ENCODE measurements around the gene HIPK2. TPM values are rescaled to one million over a fixed set of nuclear protein-coding genes. Genes with fewer than 3 reads are reported as not detected.
"Not testable (repeated sequence)": the region's sequence is repeated elsewhere in the genome, so short reads cannot be mapped to it uniquely, and the experiment has no call there.

The HIPK2 gene
- total and polyA plus RNA-seq, 2 donors, result 8.5 to 9.8 TPM

- Histone ChIP-seq H3K4me3 (ENCODE audit: low read depth, low read length) (no peak overlapping the region), H3K36me3 (ENCODE audit: insufficient read depth) (no peaks in the 10 kb centered on the region), H3K4me1 (ENCODE audit: insufficient read depth) (no peaks in the 10 kb centered on the region), H3K27ac (ENCODE audit: low read depth) (no peak overlapping the region)
- no peak for DNase-seq (ENCODE audit: extremely low spot score)
- WGBS, result 97% methylated on average over 2 of the region's 2 CpGs
Observed at GRCh38 chr7:139676390-139676789, 101.4 kb downstream of the HIPK2 start.

GRCh38 chr7:139675127-139676125, 102.4 kb downstream of the HIPK2 start:
- Histone ChIP-seq H3K36me3 (ENCODE audit: insufficient read depth) (no peaks in the 10 kb centered on the region), H3K4me1 (ENCODE audit: insufficient read depth) (no peaks in the 10 kb centered on the region), H3K27ac (ENCODE audit: low read depth) (no peak overlapping the region), H3K4me3 (ENCODE audit: low read depth, low read length) (no peak overlapping the region)
- DNase-seq (ENCODE audit: extremely low spot score), result no peak
- whole genome bisulfite sequencing, result 89% methylated on average over 12 of the region's 12 CpGs

DNA sequence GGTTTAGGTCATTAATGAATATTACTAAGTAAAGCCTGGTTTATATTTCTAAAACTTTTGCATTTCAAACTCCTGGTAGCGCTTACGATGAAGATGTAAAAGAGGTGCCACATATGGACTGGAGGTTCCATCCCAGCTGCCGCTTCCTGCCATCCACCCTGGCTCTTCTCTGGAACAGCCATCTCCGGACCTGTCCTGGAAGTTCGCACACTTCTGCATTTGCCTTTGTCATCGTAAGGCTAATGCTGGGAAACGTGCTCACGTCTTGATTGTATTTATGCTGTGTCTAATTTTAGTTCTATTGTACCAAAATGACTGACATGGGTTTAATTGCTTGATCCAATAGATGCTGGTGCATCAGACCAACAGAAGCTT, 103.1 kb downstream of the HIPK2 start:
- no peak for DNase-seq (ENCODE audit: extremely low spot score)
- Histone ChIP-seq H3K4me3 (ENCODE audit: low read depth, low read length) (no peak overlapping the region), H3K36me3 (ENCODE audit: insufficient read depth) (no peaks in the 10 kb centered on the region), H3K27ac (ENCODE audit: low read depth) (no peak overlapping the region), H3K4me1 (ENCODE audit: insufficient read depth) (no peaks in the 10 kb centered on the region)
- WGBS, result 82% methylated on average over 8 of the region's 8 CpGs

DNA sequence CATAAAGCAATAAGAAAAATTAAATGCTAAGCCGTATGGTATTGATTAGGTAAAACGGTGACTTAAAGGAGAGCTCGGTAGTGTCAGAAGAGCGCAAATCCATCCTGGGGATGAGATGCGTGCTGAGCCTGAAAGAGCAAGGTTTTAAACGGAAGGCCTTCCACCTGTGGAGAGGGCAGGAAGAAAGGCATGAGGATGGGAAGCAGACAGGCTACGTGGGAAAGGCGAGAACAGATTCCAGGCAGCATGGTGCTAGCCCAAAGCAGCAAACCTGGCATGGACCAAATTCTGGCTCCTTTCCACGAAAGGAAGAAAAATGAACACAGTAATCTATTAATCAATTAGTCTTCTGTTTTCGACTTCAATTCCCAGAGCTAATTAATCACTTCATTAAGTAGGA, 103.5 kb downstream of the HIPK2 start:
- 92% methylated on average over 10 of the region's 10 CpGs for WGBS
- DNase-seq (ENCODE audit: extremely low spot score), result no peak
- no peaks in the 10 kb centered on the region for H3K36me3 ChIP-seq (ENCODE audit: insufficient read depth)
- H3K27ac ChIP-seq (ENCODE audit: low read depth), result no peak overlapping the region
- H3K4me3 ChIP-seq (ENCODE audit: low read depth, low read length), result no peak overlapping the region
- H3K4me1 ChIP-seq (ENCODE audit: insufficient read depth), result no peaks in the 10 kb centered on the region

GRCh38 chr7:139673762-139674161, 104.0 kb downstream of the HIPK2 start:
- Histone ChIP-seq H3K27ac (ENCODE audit: low read depth) (no peak overlapping the region), H3K4me3 (ENCODE audit: low read depth, low read length) (no peak overlapping the region), H3K4me1 (ENCODE audit: insufficient read depth) (no peaks in the 10 kb centered on the region), H3K36me3 (ENCODE audit: insufficient read depth) (no peaks in the 10 kb centered on the region)
- 91% methylated on average over 6 of the region's 6 CpGs for WGBS
- DNase-seq (ENCODE audit: extremely low spot score), result no peak

DNA sequence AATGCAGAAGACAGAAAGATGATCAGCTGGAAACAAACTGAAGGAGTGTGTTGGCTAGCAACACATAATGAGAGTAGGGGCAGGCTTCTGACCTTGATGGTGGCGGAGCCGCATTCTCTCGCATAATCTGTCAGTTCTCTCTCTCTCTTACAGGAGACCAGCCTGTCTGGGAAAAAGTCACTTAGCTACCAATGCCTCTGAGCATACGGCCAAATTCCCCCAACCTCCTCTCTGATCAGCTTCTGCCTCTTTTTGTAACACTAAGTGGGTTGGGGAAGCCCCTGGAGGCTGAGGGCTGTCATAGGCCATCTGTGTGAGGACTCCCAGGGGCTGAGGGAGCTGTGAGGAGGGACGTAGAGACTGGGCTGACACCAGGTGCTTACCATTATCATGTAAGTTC, 104.6 kb downstream of the HIPK2 start:
- no peak for DNase-seq (ENCODE audit: extremely low spot score)
- H3K36me3 ChIP-seq (ENCODE audit: insufficient read depth), result no peaks in the 10 kb centered on the region
- no peak overlapping the region for H3K4me3 ChIP-seq (ENCODE audit: low read depth, low read length)
- H3K4me1 ChIP-seq (ENCODE audit: insufficient read depth), result no peaks in the 10 kb centered on the region
- no peak overlapping the region for H3K27ac ChIP-seq (ENCODE audit: low read depth)
- WGBS, result 90% methylated on average over 5 of the region's 5 CpGs

GRCh38 chr7:139671967-139672366, 105.8 kb downstream of the HIPK2 start:
- H3K4me1 ChIP-seq (ENCODE audit: insufficient read depth), result no peaks in the 10 kb centered on the region
- no peak for DNase-seq (ENCODE audit: extremely low spot score)
- H3K36me3 ChIP-seq (ENCODE audit: insufficient read depth), result no peaks in the 10 kb centered on the region
- WGBS, result 88% methylated on average over 3 of the region's 3 CpGs
- no peak overlapping the region for H3K4me3 ChIP-seq (ENCODE audit: low read depth, low read length)
- no peak overlapping the region for H3K27ac ChIP-seq (ENCODE audit: low read depth)

- not testable (repeated sequence) for H3K27ac ChIP-seq (ENCODE audit: low read depth); H3K4me1 ChIP-seq (ENCODE audit: insufficient read depth); DNase-seq (ENCODE audit: extremely low spot score); H3K4me3 ChIP-seq (ENCODE audit: low read depth, low read length); H3K36me3 ChIP-seq (ENCODE audit: insufficient read depth)
- WGBS, result 98% methylated on average over 7 of the region's 7 CpGs
Observed at GRCh38 chr7:139670662-139671061, 107.1 kb downstream of the HIPK2 start.

DNA sequence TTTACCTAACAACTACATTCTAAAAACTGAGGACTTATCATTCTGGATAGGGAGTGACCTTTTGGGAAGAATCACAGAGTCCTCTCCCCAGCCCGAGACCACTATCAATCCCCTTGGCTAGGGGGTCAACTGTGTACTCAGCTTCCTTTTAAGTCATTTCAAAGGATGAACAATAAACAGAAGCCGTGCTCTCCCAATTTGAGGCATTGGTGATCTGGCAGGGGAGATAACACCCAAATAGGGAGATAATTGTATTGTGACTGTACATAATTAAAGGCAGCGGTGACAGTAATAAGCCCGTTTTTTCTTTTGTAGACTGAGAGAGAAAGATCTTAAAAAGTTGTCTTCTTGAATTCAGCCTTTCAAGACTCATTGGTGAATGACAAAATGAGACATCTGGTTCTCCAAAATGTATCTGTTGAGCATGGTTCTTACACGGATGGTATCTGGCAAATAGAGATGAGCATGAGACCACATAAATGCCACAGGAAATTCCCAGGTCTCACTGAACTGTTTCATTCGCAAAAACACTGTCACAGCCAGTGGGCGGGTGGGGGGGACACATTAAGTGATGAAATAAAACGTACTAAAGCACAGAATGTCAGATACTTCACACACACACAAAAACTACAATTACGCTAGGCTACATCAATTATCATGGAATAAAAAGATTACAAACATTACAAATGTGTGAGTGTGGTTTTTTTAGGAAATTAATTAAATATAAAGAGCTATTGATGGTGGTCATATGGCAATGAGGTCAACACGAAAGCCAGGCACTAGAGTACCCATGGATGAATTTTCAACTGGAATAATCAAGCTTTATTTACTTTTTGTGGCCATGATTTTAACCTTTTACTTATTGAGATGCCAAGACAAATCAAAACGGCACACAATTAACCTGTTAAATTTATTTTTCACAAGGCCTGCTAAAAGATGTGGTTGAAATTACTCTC, 108.4 kb downstream of the HIPK2 start:
- Histone ChIP-seq H3K4me3 (ENCODE audit: low read depth, low read length) (no peak overlapping the region), H3K4me1 (ENCODE audit: insufficient read depth) (no peaks in the 10 kb centered on the region), H3K36me3 (ENCODE audit: insufficient read depth) (no peaks in the 10 kb centered on the region), H3K27ac (ENCODE audit: low read depth) (no peak overlapping the region)
- WGBS, result 76% methylated on average over 11 of the region's 11 CpGs
- DNase-seq (ENCODE audit: extremely low spot score), result no peak

GRCh38 chr7:139667377-139667776, 110.4 kb downstream of the HIPK2 start:
- WGBS, result 74% methylated on average over 1 of the region's 1 CpG
- Histone ChIP-seq H3K36me3 (ENCODE audit: insufficient read depth) (no peaks in the 10 kb centered on the region), H3K4me3 (ENCODE audit: low read depth, low read length) (no peak overlapping the region), H3K27ac (ENCODE audit: low read depth) (no peak overlapping the region), H3K4me1 (ENCODE audit: insufficient read depth) (no peaks in the 10 kb centered on the region)
- no peak for DNase-seq (ENCODE audit: extremely low spot score)

- no peak overlapping the region for H3K4me3 ChIP-seq (ENCODE audit: low read depth, low read length)
- no peak overlapping the region for H3K27ac ChIP-seq (ENCODE audit: low read depth)
- 97% methylated on average over 5 of the region's 5 CpGs for WGBS
- H3K4me1 ChIP-seq (ENCODE audit: insufficient read depth), result no peaks in the 10 kb centered on the region
- no peak for DNase-seq (ENCODE audit: extremely low spot score)
- H3K36me3 ChIP-seq (ENCODE audit: insufficient read depth), result no peaks in the 10 kb centered on the region
Observed at GRCh38 chr7:139666501-139666900, 111.3 kb downstream of the HIPK2 start.

DNA sequence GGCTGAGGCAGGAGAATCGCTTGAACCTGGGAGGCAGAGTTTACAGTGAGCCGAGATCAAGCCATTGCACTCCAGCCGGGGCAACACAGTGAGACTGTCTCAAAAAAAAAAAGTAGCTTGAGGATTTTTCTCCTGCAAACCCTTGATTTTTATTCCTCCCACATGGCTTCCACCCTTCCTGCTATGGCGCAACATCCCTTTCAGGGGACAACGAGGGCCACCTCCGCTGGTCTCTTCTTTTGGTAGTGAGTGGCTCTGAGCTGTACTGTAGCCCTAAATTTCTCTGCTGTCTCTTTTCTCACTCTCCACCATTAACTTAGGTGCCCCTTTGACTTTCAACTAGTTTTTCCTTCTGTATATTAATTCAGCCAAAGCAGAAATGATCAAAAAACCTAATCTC, 113.4 kb downstream of the HIPK2 start:
- 86% methylated on average over 6 of the region's 6 CpGs for WGBS
- peaks cover 2% of the 10 kb centered on the region for H3K4me1 ChIP-seq (ENCODE audit: insufficient read depth)
- H3K36me3 ChIP-seq (ENCODE audit: insufficient read depth), result no peaks in the 10 kb centered on the region
- H3K4me3 ChIP-seq (ENCODE audit: low read depth, low read length), result no peak overlapping the region
- no peak for DNase-seq (ENCODE audit: extremely low spot score)
- no peak overlapping the region for H3K27ac ChIP-seq (ENCODE audit: low read depth)

GRCh38 chr7:139663608-139664177, 114.1 kb downstream of the HIPK2 start:
- no peak overlapping the region for H3K27ac ChIP-seq (ENCODE audit: low read depth)
- H3K4me1 ChIP-seq (ENCODE audit: insufficient read depth), result peaks cover 2% of the 10 kb centered on the region
- no peak for DNase-seq (ENCODE audit: extremely low spot score)
- 92% methylated on average over 11 of the region's 11 CpGs for WGBS
- H3K4me3 ChIP-seq (ENCODE audit: low read depth, low read length), result no peak overlapping the region
- H3K36me3 ChIP-seq (ENCODE audit: insufficient read depth), result no peaks in the 10 kb centered on the region
